HG03060 (cell line): ENCODE data around the gene ACSF2.

Experiments used
- ATAC-seq: cut with Tn5 transposase; IDR thresholded peaks from one replicate; pipeline ENCODE4 v1.9.1; 2021; ENCODE audit warnings: low read depth, moderate number of reproducible peaks; ENCODE audit not compliant: unreplicated experiment

The ACSF2 gene

GRCh38 chr17:50517504-50518383, 91.7 kb downstream of the ACSF2 start:
- no peak for ATAC-seq

GRCh38 chr17:50518384-50519023, 92.5 kb downstream of the ACSF2 start:
- no peak for ATAC-seq

DNA sequence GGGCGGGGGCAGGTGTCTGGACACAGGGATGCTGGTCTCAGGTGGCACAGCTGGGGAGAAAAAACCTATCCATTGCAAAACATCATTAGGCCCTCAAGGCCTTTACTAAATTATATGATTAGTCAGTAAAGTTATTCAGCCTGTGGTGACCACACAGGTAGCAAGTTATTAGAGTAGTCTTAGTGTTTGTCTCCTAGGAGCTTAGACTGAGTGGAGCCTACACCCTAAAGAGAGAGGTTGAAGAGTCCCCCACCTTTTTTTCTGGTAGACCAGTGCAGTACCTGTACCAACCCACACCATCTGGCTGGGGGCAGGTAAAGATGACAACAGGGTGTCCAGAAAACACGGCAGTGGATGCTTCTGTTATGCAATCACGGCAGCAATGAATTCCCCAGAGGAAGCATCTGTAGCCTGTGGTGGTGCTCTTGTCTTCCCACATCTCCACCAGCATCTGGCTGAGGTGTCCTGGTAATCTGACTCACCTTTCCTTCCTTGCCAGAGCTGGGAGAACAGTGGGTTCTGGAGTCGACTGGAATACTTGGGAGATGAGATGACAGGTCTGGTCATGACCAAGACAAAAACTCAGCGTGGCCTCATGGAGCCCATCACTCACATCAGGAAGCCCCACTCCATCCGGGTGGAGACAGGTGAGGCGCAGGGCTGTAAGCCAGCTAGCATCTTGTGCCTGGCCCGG, 93.3 kb downstream of the ACSF2 start:
- no peak for ATAC-seq

DNA sequence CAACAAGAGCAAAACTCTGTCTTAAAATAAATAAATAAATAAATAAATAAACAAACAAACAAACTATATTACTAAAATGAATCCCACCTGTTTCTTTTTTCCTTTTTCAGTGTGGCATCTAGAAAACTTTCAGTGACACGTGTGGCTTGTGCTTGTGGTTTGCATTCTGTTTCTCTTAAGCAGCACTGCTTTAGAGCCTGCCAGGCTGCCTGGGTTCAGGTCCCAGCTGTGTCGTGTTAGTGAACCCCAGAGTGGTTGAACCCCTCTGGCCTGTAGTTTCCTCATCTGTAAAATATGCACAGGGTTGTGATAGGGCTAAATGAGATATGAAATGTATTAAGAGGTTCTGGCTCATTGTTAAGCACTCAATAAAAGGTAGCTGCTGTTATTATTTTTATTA, 94.5 kb downstream of the ACSF2 start:
- no peak for ATAC-seq

GRCh38 chr17:50521514-50521913, 95.5 kb downstream of the ACSF2 start:
- ATAC-seq = no peak

GRCh38 chr17:50522766-50523165, 96.7 kb downstream of the ACSF2 start:
- no peak for ATAC-seq

DNA sequence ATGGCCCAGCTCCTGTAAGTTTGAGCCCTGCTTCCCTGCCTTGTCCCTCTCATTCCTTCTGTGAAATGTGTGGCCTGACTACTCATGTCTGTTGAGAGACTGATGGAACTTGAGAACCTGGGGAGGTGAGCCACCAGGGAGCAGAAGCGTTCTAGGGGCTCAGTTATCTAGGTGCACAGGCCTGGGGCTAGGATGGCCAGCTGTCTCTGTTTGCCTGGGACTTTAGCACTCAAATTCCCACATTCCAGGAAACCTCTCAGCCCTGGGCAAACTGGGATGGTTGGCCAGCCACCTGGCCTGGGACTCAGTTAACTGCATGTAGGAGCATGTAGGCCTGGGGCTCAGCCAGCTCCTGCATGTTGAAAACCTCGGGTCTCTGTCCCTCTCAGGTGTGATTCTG, 97.2 kb downstream of the ACSF2 start:
- no peak for ATAC-seq
